Stimulated activated CD4-positive, alpha-beta T cell treated with anti-CD3 and anti-CD28 coated beads, Interleukin-15, amount 100 ng/mL, for 1 hour (primary cell): Measurements from ENCODE around the gene RNF123.
A peak's percentile ranks its signal among the peaks of the same experiment; 100 is the strongest.

ENCODE experiments used
- DNase-seq, 2 donors: peaks; one replicate each; pipeline ENCODE4 v3.0.0-alpha.2; 2020; ENCODE audit warnings: low read depth in 1 of 2, low spot score in 1 of 2

Gene RNF123

GRCh38 chr3:49657208-49657915 is 32.0 kb upstream of the RNF123 start:
- DNase-seq: no peak

GRCh38 chr3:49658711-49659110 is 30.6 kb upstream of the RNF123 start:
- no peak for DNase-seq

DNA sequence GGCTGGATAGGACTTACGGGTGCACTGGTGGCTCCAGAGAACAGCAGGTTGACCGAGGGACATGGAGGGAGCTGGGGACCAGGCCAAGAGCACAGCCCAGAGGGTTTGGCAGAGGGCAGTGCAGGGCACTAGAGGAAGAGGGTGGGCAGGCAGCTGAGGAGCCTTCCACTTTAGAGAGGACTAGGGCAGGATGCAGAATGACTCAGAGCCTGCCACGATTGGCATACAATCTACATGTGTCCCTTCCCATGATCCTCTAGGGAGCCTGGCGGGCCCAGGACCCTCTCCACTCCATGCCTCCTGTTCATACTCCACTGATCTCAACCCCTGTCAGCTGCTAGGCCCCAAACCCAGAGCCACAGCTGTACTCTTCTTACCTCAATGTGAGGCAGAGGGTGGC is 29.6 kb upstream of the RNF123 start:
- DNase-seq: no peak

DNA sequence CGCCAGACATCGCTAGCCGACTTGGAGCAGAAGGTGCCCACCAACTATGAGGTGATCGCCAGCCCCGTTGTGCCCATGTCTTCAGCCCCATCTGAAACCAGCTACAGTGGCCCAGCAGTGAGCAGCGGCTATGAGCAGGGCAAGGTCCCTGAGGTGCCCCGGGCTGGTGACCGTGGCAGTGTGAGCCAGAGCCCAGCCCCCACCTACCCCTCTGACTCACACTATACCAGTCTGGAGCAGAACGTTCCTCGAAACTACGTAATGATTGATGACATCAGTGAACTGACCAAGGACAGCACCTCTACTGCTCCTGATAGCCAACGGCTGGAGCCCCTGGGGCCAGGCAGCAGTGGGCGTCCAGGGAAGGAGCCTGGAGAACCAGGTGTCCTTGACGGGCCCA is 28.1 kb upstream of the RNF123 start:
- no peak for DNase-seq

GRCh38 chr3:49662021-49662420 is 27.3 kb upstream of the RNF123 start:
- DNase-seq: no peak

- no peak for DNase-seq
Observed at GRCh38 chr3:49662720-49663413, 26.5 kb upstream of the RNF123 start.

DNA sequence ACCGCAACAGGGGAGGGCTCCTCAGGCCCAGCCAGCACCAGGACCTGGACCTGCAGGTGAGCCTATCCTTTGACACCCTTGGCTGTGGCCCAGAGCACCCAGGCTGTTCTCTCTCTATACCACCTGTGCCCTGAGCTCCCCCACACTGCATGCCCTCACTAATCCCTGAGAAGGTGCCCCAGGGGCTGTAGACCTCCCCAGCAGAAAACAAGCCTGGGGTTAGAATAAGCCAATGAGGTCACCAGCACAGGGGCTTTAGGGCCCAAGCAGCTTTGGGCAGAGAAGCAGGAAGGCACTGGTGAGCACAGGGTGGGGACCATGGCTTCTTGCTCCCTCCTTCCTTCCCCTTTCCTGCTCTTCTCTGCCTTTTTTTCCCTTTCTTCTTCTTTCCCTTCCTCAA is 25.5 kb upstream of the RNF123 start:
- no peak for DNase-seq

- DNase-seq: no peak
Observed at GRCh38 chr3:49664300-49664699, 25.1 kb upstream of the RNF123 start.

- DNase-seq: no peak
Observed at GRCh38 chr3:49665822-49666519, 23.4 kb upstream of the RNF123 start.

GRCh38 chr3:49666592-49666991 is 22.8 kb upstream of the RNF123 start:
- DNase-seq: no peak

DNA sequence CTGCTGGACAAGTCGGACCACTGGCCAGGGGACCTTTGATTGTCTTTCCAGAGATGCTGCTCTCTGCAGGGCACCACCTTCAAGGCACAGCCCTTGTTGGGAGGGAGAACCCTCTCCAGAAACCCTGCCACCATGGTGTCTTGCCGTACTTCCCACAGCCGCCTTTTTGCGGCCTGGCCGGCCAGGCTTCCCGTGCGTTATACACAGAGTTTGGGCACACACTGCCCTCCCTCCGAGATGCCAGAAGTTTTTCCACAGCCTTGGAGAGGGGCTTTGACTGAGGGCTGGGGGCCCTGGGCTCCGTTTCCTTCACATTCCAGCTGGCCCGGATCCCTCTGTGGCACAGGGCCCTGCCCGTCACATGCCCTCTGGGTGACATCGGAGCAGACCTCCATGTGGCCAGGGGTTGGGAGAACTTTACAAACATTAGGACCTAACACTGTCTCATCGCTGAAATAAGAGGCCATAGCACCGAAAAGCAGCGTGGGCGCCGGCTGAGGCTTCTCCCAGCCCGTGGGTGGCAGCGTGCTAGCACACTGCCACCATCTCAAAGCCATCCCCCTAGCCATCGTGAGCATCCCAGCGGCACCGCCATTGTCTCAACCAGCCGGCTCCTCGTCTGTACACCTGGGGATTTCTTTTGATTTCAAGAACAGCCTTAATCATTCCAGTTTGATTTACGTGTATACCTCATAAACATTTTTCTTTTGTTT is 21.5 kb upstream of the RNF123 start:
- no peak for DNase-seq

GRCh38 chr3:49668414-49668797 is 21.0 kb upstream of the RNF123 start:
- no peak for DNase-seq

DNA sequence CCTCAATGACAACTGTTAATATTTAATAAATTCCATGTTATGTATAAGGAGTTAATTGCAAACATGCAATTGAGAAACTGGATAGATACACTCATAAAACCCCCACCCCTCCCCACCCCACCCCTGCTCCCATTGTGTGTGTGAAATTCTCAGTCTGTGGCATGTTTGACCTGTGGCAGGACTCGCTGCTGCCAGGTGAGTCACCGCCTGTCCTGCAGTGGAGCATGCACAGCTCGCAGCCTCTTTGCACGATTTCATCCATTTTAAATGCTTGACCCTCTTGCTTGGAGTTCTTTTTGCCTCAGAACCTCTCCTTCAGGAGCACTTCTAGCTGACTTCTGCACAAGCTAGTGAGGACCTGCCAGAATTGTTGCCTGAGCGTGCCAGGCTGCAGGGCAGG is 20.5 kb upstream of the RNF123 start:
- DNase-seq: no peak

DNA sequence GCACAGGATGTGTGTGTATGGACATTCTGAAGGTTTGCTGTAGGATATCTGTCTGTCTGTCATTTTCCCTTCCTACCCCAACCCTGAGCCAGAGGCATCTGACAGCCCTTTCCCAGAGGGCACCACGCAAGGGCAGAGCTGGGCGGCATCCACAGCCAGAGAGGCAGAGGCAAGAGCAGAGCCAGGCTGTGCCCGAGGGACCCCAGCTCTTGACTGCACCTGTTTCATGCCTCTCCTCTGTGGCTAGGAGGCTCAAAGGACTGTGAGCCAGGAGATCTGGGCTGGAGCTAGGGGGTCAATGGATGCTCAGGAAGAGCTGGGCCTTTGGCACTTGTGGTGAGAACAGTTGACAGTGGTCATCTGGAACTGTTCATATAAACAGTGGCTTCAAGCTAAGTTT is 20.0 kb upstream of the RNF123 start:
- no peak for DNase-seq

GRCh38 chr3:49670940-49671290 is 18.4 kb upstream of the RNF123 start:
- DNase-seq: no peak

DNA sequence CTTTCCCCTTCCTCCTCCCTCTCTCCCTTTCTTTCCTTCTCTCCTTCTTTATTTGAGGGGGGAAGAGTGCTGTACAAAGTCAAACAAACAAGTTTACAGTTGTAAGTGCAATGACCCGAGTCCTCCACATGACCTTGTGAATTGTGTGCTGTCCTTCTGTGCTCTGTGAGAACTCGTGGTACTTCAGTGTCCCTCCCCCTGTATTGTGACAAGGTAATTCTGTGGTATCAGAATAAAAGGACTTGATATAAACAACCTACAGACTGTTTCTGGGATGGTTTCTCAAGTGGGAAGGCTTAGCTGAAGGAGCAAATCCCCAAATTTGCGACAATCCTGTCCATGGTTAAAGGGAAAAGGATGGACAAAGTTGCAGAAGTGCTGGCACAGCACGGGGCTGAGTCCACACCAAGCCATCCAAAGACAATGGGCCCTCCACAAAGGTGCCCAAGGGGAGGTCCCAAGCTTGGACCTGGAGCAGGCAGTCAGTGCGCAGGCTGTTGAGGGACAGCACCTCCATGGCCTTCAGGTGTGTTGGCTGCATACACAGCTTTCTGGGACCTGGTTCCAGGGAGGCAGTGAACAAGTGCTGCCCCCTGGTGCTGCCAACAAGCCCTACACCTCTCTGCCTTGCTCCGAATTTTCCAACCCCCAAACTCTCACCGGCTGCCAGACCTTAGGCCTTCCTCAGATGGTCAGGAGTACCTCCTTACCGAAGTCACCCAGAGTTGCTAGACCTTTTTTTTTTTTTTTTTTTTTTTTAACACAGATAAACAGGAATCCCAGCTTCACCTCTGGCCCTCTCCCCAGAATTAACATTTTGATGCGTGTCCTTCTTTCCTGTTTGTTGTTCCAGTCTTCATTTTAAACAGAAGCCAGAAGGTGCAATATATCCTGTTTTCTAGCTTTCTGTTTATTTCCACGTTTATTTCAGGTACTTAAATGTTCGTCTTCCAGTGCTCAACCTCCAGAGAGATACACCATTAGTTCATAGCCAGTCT is 17.8 kb upstream of the RNF123 start:
- DNase-seq: peak; percentile 47 to 62

DNA sequence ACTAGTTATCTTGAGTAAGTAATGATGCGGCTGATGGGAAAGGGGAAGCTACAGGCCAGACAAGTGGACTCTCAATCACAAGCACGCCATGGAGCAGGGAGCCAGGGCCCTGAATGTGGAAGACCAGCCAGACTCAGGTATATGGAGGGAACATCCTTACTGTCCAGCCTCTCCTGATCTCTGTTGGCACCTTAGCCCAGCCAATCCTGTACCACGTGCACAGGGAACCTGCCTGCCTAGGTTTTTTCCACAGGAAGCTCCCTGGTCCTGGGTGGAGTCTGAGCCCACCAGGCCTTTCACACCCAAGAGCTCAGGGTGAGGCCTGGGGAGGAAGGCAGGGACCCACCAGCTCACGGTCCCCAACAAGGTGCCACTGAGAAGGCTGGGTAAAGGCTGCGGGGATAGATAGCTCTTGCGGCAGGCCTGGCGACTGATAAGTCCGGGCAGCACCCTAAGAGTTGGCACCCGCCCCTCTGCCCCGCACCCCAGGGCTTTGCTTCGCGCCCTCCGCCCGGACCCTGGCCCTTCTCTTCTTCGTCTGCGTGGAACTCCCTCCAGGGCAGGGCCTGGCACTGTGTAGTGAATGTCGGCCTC is 16.1 kb upstream of the RNF123 start:
- peak in 1 of 2 donors; percentile 17 for DNase-seq

DNA sequence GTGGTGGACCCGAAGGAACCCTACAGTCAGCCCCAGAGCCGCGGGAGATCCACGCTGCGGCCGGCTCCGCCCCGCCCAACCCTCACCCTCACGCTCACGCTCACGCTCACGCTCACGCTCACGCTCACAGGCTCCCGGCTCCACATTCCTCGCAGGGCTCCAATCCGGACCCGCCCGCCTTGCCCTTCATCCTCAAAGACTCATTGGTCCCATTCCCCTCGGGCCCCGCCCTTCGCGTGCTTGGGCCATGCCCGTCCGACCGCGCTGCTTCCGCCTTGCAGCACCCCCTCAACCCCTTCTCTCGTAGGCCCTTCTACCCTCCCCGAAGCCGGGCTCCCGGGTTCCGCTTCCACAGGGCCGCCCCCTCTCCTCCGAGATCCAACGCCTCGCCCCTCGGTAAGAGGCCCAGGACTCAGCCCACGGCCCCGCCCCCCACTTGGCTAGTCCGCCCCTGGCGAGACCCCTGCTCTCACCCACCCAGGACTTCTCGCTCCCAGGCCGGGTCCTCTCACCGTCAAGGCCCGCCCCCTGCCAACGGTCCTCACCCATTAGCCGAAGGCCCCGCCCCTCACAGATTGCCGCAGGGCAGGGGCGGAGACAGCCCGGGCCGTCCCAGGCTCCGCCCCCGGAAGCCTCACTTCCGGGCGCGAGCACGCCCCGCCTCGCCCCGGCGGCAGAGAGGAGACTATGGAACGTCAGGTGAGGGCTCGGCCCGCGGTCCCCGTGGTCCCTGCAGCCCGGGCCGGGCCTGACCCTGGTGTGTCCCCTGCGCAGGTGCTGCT is 15.5 kb upstream of the RNF123 start, which contains the start of gene APEH:
Gene APEH (plus strand): TSS at position 637 of the 782 bp plus-strand sequence. CDS start 51 bp downstream, at position 688.
- DNase-seq: peak; percentile 95 to 96

GRCh38 chr3:49674497-49674983 is 14.8 kb upstream of the RNF123 start:
- no peak for DNase-seq
